Astrocyte (in vitro differentiated cells and primary cell): ENCODE measurements around the gene SRSF2. TPM values are rescaled to one million over a fixed set of nuclear protein-coding genes. Genes with fewer than 3 reads are reported as not detected.

Experiments
- DNase-seq: peaks from one replicate; pipeline ENCODE4 v3.0.0-alpha.2; 2010; ENCODE audit warnings: low read depth
- FAIRE-seq: peaks from 2 replicates; lab custom pipeline; 2011; peaks lifted over from hg19 to GRCh38; lab: Jason Lieb, UNC
- H2AFZ ChIP-seq: 2 replicates; pipeline ENCODE4 v1.6.0; 2012; ENCODE audit warnings: low read depth, low read length, inconsistent platforms
- H3K27ac ChIP-seq: 2 replicates; pipeline ENCODE4 v1.5.1; 2011; ENCODE audit warnings: low read depth, low read length, inconsistent platforms
- H3K27me3 ChIP-seq: 2 replicates; pipeline ENCODE4 v1.6.0; 2011; ENCODE audit warnings: low read length, inconsistent platforms; ENCODE audit not compliant: insufficient read depth
- H3K36me3 ChIP-seq: 2 replicates; pipeline ENCODE4 v1.5.1; 2011; ENCODE audit warnings: low read length, inconsistent platforms; ENCODE audit not compliant: insufficient read depth
- H3K4me1 ChIP-seq: 2 replicates; pipeline ENCODE4 v1.5.1; 2011; ENCODE audit warnings: low read length, inconsistent platforms; ENCODE audit not compliant: insufficient read depth
- H3K4me2 ChIP-seq: 2 replicates; pipeline ENCODE4 v1.6.0; 2012; ENCODE audit warnings: low read length, inconsistent platforms
- H3K4me3 ChIP-seq: 2 replicates; pipeline ENCODE4 v1.5.1; 2011; ENCODE audit warnings: low read depth, mild to moderate bottlenecking, low read length, inconsistent platforms; ENCODE audit not compliant: insufficient read depth
- H3K79me2 ChIP-seq: 2 replicates; pipeline ENCODE4 v1.6.0; 2012; ENCODE audit warnings: mild to moderate bottlenecking, low read length, inconsistent platforms; ENCODE audit not compliant: insufficient read depth
- H3K9ac ChIP-seq: 2 replicates; pipeline ENCODE4 v1.6.0; 2012; ENCODE audit warnings: mild to moderate bottlenecking, low read length, inconsistent platforms
- H3K9me3 ChIP-seq: 2 replicates; pipeline ENCODE4 v1.5.1; 2012; ENCODE audit warnings: low read depth, mild to moderate bottlenecking, low read length, inconsistent platforms; ENCODE audit not compliant: insufficient read depth
- H4K20me1 ChIP-seq: 2 replicates; pipeline ENCODE4 v1.6.0; 2012; ENCODE audit warnings: low read length, inconsistent platforms; ENCODE audit not compliant: insufficient read depth
- H3K27ac Mint-ChIP-seq: one replicate; pipeline ENCODE4 v1.8.0; 2021; ENCODE audit warnings: mild to moderate bottlenecking, mixed read lengths; ENCODE audit not compliant: unreplicated experiment
- H3K27me3 Mint-ChIP-seq: one replicate; pipeline ENCODE4 v1.8.0; 2021; ENCODE audit warnings: low read depth, mixed read lengths; ENCODE audit not compliant: unreplicated experiment
- H3K36me3 Mint-ChIP-seq: one replicate; pipeline ENCODE4 v1.8.0; 2021; ENCODE audit warnings: low read depth, mixed read lengths; ENCODE audit not compliant: unreplicated experiment
- H3K4me1 Mint-ChIP-seq: one replicate; pipeline ENCODE4 v1.8.0; 2021; ENCODE audit warnings: low read depth, mixed read lengths; ENCODE audit not compliant: unreplicated experiment
- H3K4me3 Mint-ChIP-seq: one replicate; pipeline ENCODE4 v1.8.0; 2021; ENCODE audit warnings: mild to moderate bottlenecking, moderate library complexity, mixed read lengths; ENCODE audit not compliant: unreplicated experiment
- H3K9me3 Mint-ChIP-seq: one replicate; pipeline ENCODE4 v1.8.0; 2021; ENCODE audit warnings: mild to moderate bottlenecking, mixed read lengths; ENCODE audit not compliant: unreplicated experiment
- EZH2 ChIP-seq: IDR thresholded peaks from 2 replicates; pipeline ENCODE4 v1.6.1; 2012; ENCODE audit warnings: mild to moderate bottlenecking, low read length, inconsistent platforms; ENCODE audit not compliant: insufficient read depth
- total RNA-seq: library from RNA; stranded (reverse); gene quantifications from 2 replicates; pipeline ENCODE4 v1.2.1, GENCODE V29; 2021
- TF ChIP-seq, protein P1 (sequence below): IDR thresholded peaks from 2 replicates; pipeline ENCODE4 v1.5.1; 2011; ENCODE audit warnings: low read depth, mild to moderate bottlenecking, inconsistent platforms, low read length, moderate library complexity; ENCODE audit not compliant: insufficient read depth

The SRSF2 gene
- total RNA-seq, 1 donor from 2014 or later, result 176 TPM

DNA sequence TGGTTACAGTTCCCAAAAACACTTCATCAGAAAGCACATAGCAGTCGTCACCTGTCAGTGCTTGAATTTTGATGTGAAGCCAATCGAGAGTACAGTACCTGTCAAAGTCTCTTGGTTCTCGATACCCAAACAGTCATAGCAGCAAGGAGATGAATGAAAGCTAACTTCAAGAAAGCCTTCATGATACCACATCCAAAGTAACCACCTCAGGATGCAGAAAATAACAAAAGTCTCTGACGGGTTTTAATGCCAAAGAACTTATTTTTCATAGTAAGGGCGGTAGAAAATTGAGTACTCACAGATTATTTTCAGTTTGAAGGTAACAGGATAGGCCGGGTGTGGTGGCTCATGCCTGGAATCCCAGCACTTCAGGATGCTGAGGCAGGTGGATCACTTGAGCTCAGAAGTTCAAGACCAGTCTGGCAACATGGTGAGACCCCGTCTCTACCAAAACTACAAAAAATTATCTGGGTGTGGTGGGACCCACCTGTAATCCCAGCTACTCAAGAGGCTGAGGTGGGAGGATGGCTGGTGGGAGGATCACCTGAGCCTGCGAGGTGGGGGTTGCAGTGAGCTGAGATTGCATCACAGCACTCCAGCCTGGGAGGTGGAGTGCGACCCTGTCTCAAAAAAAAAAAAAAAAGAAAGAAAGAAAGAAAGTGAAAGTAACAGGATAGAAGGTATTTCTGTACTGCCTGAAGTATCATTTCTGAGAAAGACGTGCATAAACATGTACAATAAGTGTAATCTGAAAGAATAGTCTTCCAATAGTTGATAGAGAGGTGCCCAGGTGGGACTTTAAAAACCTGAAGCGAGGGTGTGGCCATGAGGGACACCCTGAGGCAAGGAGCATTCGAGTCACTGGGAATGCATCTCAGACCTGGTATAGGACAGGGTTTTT, 16.2 kb upstream of the SRSF2 start:
- no peak overlapping the region for H3K27ac ChIP-seq
- H4K20me1 ChIP-seq, result no peaks in the 10 kb centered on the region
- no peaks in the 10 kb centered on the region for H3K27me3 ChIP-seq
- H3K79me2 ChIP-seq, result no peaks in the 10 kb centered on the region
- no peak for DNase-seq
- H3K4me3 ChIP-seq, result no peak overlapping the region
- no peak overlapping the region for H2AFZ ChIP-seq
- Mint-ChIP-seq H3K4me1 (peaks cover 2% of the 10 kb centered on the region), H3K27me3 (no peaks in the 10 kb centered on the region), H3K9me3 (no peaks in the 10 kb centered on the region), H3K27ac (no peak overlapping the region), H3K4me3 (no peak overlapping the region), H3K36me3 (peaks cover 15% of the 10 kb centered on the region)
- no peak overlapping the region for H3K4me2 ChIP-seq
- FAIRE-seq, result no peak
- no peaks in the 10 kb centered on the region for H3K9me3 ChIP-seq
- TF ChIP-seq EZH2, result no peak
- TF ChIP-seq, protein P1, sequence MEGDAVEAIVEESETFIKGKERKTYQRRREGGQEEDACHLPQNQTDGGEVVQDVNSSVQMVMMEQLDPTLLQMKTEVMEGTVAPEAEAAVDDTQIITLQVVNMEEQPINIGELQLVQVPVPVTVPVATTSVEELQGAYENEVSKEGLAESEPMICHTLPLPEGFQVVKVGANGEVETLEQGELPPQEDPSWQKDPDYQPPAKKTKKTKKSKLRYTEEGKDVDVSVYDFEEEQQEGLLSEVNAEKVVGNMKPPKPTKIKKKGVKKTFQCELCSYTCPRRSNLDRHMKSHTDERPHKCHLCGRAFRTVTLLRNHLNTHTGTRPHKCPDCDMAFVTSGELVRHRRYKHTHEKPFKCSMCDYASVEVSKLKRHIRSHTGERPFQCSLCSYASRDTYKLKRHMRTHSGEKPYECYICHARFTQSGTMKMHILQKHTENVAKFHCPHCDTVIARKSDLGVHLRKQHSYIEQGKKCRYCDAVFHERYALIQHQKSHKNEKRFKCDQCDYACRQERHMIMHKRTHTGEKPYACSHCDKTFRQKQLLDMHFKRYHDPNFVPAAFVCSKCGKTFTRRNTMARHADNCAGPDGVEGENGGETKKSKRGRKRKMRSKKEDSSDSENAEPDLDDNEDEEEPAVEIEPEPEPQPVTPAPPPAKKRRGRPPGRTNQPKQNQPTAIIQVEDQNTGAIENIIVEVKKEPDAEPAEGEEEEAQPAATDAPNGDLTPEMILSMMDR, result no peak
- H3K4me1 ChIP-seq, result no peaks in the 10 kb centered on the region
- no peaks in the 10 kb centered on the region for H3K36me3 ChIP-seq
- no peak overlapping the region for H3K9ac ChIP-seq

DNA sequence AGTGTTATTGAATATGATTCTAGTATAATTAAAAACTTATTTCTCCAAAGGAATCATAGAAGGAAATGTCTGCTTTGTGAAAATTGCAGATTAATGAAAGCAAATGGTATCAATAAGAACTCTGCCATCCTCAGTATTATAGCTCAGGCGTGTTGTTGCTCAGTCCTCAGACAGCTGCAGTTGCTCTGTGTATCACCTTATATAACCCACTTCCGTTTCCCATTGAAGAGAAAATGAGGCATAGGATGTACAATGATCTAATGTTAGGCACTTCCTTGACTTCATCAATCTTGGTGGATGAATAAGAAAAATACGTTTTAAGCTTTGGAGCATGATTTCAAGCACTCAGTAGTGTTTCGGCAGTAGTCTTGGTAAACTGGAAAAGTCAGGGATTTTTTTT, 14.9 kb upstream of the SRSF2 start:
- H3K79me2 ChIP-seq, result no peaks in the 10 kb centered on the region
- H3K9me3 ChIP-seq, result no peaks in the 10 kb centered on the region
- Mint-ChIP-seq H3K27ac (no peak overlapping the region), H3K4me3 (no peak overlapping the region), H3K4me1 (peaks cover 2% of the 10 kb centered on the region), H3K36me3 (peaks cover 16% of the 10 kb centered on the region), H3K27me3 (no peaks in the 10 kb centered on the region), H3K9me3 (no peaks in the 10 kb centered on the region)
- H3K27me3 ChIP-seq, result no peaks in the 10 kb centered on the region
- H3K4me1 ChIP-seq, result no peaks in the 10 kb centered on the region
- H4K20me1 ChIP-seq, result no peaks in the 10 kb centered on the region
- no peak overlapping the region for H3K27ac ChIP-seq
- no peak overlapping the region for H2AFZ ChIP-seq
- H3K36me3 ChIP-seq, result no peaks in the 10 kb centered on the region
- no peak overlapping the region for H3K4me3 ChIP-seq
- H3K9ac ChIP-seq, result no peak overlapping the region
- FAIRE-seq (no peak), DNase-seq (no peak)
- no peak for TF ChIP-seq EZH2
- TF ChIP-seq, protein P1, result no peak
- no peak overlapping the region for H3K4me2 ChIP-seq

DNA sequence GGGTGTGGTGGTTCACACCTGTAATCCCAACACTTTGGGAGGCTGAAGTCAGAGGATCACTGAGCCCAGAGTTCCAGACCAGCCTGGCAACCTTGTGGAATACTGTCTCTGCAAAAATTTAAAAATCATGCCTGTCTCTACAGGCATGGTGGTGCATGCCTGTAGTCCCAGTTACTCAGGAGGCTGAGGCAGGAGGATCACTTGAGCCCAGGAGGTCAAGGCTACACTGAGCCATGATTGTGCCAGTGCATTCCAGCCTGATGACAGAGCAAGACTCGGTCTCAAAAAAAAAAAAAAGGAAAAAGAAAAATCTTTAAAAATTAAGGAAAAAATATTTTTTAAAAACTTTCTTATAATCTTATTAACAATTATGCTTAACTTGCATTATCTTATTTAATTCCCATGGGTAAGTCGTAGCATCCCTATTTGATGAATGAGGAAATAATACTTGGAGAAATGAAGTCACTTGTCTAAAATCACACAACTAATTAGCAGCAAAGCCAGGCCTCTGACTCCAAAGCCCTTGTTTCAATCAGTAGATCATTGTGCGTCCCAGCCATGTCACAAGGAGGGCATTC, 14.4 kb upstream of the SRSF2 start:
- Mint-ChIP-seq H3K36me3 (peaks cover 21% of the 10 kb centered on the region), H3K4me1 (peaks cover 2% of the 10 kb centered on the region)

More for the DNA sequence above, 14.4 kb upstream of the SRSF2 start:
- FAIRE-seq (no peak), DNase-seq (no peak)
- Histone ChIP-seq H3K36me3 (no peaks in the 10 kb centered on the region), H3K4me2 (no peak overlapping the region), H3K4me1 (no peaks in the 10 kb centered on the region), H3K4me3 (no peak overlapping the region), H4K20me1 (no peaks in the 10 kb centered on the region), H3K27ac (no peak overlapping the region), H2AFZ (no peak overlapping the region), H3K27me3 (no peaks in the 10 kb centered on the region), H3K9ac (no peak overlapping the region), H3K9me3 (no peaks in the 10 kb centered on the region), H3K79me2 (no peaks in the 10 kb centered on the region)
- Mint-ChIP-seq H3K4me3 (no peak overlapping the region), H3K9me3 (no peaks in the 10 kb centered on the region), H3K27me3 (no peaks in the 10 kb centered on the region), H3K27ac (no peak overlapping the region)
- TF ChIP-seq EZH2, result no peak
- TF ChIP-seq, protein P1, result no peak
